ENCODE measurements around the gene DCBLD2.

DCBLD2 gene

GRCh38 chr3:98901392-98902350 lies at the start of gene DCBLD2:
Gene DCBLD2, minus strand, starts transcription at chr3:98901695. Its CDS starts 369 bp downstream, at chr3:98901326.
- Histone ChIP-seq H3K27ac (no peak within 1 kb of the TSS), H3K36me3 (no peaks in the 10 kb centered on the region), H3K4me3 (ENCODE audit: low read depth in 1 of 2, low read length in 1 of 2) (peak within 1 kb of the TSS; percentile 67 to 71), H3K4me1 (ENCODE audit: control insufficient read depth in 1 of 2, insufficient read depth in 1 of 2, low read depth in 1 of 2, low read length in 1 of 2) (peaks cover 13 to 14% of the 10 kb centered on the region in 2 experiments), H3K27me3 (peaks cover 52% of the 10 kb centered on the region), H3K9me3 (no peaks in the 10 kb centered on the region)
- no peak for TF ChIP-seq CTCF (IDR thresholded peaks at IDR 0.05)

DNA sequence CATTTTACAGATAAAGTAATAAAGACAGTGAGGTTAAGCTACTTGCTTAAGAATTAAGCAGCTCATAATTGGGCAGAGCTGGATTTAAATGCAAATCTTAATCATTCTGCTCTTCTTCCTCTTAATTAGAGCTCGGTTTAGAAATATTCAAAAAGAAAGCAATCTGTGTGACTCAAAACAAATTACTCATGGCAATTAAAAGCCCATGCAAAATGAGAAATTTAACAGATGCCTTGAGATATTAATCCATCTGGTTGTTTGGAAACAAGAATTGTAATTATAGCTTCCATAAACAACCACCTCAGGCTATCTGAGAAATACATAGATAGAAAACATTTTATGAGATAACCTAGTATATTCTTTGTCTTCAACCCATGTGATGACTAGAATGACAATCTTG lies 44.2 kb upstream of the DCBLD2 start:
- H3K27me3 ChIP-seq, result no peaks in the 10 kb centered on the region
- TF ChIP-seq CTCF (IDR thresholded peaks at IDR 0.05), result no peak
- H3K27ac ChIP-seq, result no peak overlapping the region
- H3K4me3 ChIP-seq (ENCODE audit: low read depth in 1 of 2, low read length in 1 of 2), result no peak overlapping the region
- H3K4me1 ChIP-seq (ENCODE audit: control insufficient read depth in 1 of 2, insufficient read depth in 1 of 2, low read depth in 1 of 2, low read length in 1 of 2), result no peaks in the 10 kb centered on the region
- no peaks in the 10 kb centered on the region for H3K9me3 ChIP-seq
- no peaks in the 10 kb centered on the region for H3K36me3 ChIP-seq

- no peak overlapping the region for H3K27ac ChIP-seq
- H3K4me1 ChIP-seq (ENCODE audit: control insufficient read depth in 1 of 2, insufficient read depth in 1 of 2, low read depth in 1 of 2, low read length in 1 of 2), result no peaks in the 10 kb centered on the region
- H3K27me3 ChIP-seq, result no peaks in the 10 kb centered on the region
- no peak overlapping the region for H3K4me3 ChIP-seq (ENCODE audit: low read depth in 1 of 2, low read length in 1 of 2)
- no peak for TF ChIP-seq CTCF (IDR thresholded peaks at IDR 0.05)
- no peaks in the 10 kb centered on the region for H3K36me3 ChIP-seq
- H3K9me3 ChIP-seq, result no peaks in the 10 kb centered on the region
Observed at GRCh38 chr3:98945101-98945524, 43.6 kb upstream of the DCBLD2 start.

DNA sequence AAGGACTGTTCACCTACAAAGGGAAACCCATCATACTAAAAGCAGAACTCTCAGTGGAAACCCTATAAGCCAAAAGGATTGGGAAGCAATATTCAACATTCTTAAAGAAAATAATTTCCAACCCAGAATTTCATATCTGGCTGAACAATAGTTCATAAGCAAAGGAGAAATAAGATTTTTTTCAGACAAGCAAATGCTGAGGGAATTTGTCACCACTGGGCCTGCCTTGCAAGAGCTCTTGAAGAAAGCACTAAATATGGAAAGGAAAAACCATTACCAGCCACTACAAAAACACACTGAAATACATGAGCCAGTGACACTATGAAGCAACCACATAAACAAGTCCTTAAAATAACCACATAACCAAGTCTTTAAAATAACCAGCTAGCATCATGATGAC lies 28.9 kb upstream of the DCBLD2 start:
- TF ChIP-seq CTCF (IDR thresholded peaks at IDR 0.05), result no peak
- no peaks in the 10 kb centered on the region for H3K36me3 ChIP-seq
- no peak overlapping the region for H3K27ac ChIP-seq
- no peaks in the 10 kb centered on the region for H3K9me3 ChIP-seq
- H3K4me1 ChIP-seq (ENCODE audit: control insufficient read depth in 1 of 2, insufficient read depth in 1 of 2, low read depth in 1 of 2, low read length in 1 of 2), result no peaks in the 10 kb centered on the region
- H3K27me3 ChIP-seq, result no peaks in the 10 kb centered on the region
- no peak overlapping the region for H3K4me3 ChIP-seq (ENCODE audit: low read depth in 1 of 2, low read length in 1 of 2)

DNA sequence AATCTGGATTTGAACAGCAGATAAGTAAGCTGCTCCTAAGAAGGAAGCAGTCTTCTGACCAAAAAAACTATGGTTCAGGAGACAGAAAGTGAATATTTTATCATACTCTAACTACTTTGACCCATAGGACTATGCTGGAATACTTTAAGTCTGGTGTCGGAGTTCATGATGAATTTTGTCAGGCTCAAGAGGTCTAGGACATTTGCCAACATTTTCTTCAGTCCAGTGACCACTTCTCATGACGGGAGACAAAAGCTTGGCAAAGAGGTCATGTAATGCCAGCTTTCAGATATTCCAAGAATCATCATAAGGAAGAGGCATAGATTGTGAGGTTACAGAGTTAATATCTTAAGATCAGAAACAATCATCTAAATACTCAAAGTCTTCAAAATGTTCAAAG lies 20.5 kb upstream of the DCBLD2 start:
- TF ChIP-seq CTCF (IDR thresholded peaks at IDR 0.05), result no peak
- Histone ChIP-seq H3K27me3 (peaks cover 5% of the 10 kb centered on the region), H3K9me3 (no peaks in the 10 kb centered on the region), H3K4me3 (ENCODE audit: low read depth in 1 of 2, low read length in 1 of 2) (no peak overlapping the region), H3K27ac (no peak overlapping the region), H3K4me1 (ENCODE audit: control insufficient read depth in 1 of 2, insufficient read depth in 1 of 2, low read depth in 1 of 2, low read length in 1 of 2) (no peaks in the 10 kb centered on the region), H3K36me3 (no peaks in the 10 kb centered on the region)
